HUES6 (cell line): ENCODE data around the gene GEMIN4.

Experiments
- H3K27ac ChIP-seq: 2 replicates; pipeline ENCODE4 v1.7.0; 2013; ENCODE audit warnings: low read depth, mild to moderate bottlenecking, low read length, inconsistent platforms
- H3K27me3 ChIP-seq: 2 replicates; pipeline ENCODE4 v1.6.1; 2013; ENCODE audit warnings: low read length; ENCODE audit not compliant: control insufficient read depth, insufficient read depth
- H3K36me3 ChIP-seq: 2 replicates; pipeline ENCODE4 v1.6.1; 2013; ENCODE audit warnings: low read length; ENCODE audit not compliant: control insufficient read depth, insufficient read depth
- H3K4me1 ChIP-seq: 2 replicates; pipeline ENCODE4 v1.6.1; 2013; ENCODE audit warnings: low read length; ENCODE audit not compliant: control insufficient read depth, insufficient read depth
- H3K4me3 ChIP-seq: 2 replicates; pipeline ENCODE4 v1.5.1; 2013; ENCODE audit warnings: low read depth, low read length
- H3K9ac ChIP-seq: one replicate; pipeline ENCODE4 v1.6.1; 2013; ENCODE audit warnings: mild to moderate bottlenecking, low read length
- H3K9me3 ChIP-seq: 2 replicates; pipeline ENCODE4 v1.6.1; 2013; ENCODE audit warnings: low read depth, low read length; ENCODE audit not compliant: control insufficient read depth, insufficient read depth

Gene GEMIN4

DNA sequence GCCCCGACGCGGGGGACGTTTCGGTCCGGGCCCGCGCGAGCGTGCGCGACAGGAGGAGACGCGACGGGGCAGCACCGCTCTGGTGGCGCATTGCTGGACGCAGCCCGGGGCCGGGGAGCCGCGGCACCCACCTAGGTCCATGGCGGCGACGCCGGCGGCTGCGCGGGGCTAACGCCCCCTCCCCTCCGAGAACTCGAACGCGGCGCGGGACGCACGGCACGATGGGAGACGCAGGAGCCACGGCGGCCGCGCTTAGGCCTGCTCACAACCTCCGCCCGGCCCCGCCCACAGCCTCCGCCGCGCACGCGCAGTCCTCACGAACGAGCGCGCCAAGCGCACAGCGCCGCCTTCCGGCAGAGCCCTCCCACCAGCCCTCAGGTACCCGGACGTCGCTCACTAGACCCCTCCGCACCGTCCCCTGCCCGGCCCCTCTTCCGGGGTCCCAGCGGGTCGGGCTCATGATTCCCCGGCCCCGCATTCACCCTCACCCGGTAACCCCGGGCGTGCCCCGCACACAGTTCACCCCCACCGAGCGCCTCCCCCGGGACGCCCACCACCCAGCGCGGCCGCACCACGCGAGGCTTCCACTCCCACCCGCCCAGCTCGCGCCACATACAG lies at the start of gene GEMIN4:
TSS of gene GEMIN4 (minus strand) at position 263 of the 618 bp plus-strand sequence. CDS start at position 141, 122 bp downstream.
- Histone ChIP-seq H3K36me3 (peaks cover 36% of the 10 kb centered on the region), H3K4me3 (peak within 1 kb of the TSS; percentile 86), H3K27me3 (no peaks in the 10 kb centered on the region), H3K9ac (peak within 1 kb of the TSS; percentile 91), H3K4me1 (peaks cover 12% of the 10 kb centered on the region; the same call in 1 of the 2 replicates), H3K27ac (peak within 1 kb of the TSS; percentile 74; the same call in 1 of the 2 replicates), H3K9me3 (peaks cover 17% of the 10 kb centered on the region)

DNA sequence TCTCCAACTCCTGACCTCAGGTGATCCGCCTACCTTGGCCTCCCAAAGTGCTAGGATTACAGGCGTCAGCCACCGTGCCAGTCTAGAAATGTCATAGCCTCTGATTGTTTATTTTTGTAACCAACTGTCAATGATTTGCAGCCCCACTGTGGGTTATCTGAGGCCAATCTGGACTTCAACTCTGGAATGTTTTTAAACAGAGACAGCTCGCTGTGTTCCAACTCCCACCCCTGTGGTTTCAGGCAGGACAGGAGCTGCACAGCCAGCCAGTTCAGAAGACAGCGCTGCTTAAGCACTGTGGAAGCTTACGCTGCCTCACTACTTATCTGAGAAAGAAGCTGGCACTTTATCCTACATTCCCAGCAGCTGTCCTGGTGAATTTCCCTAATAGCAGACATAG lies 49.6 kb upstream of the GEMIN4 start:
- H3K36me3 ChIP-seq, result peaks cover 61% of the 10 kb centered on the region
- no peak overlapping the region for H3K9ac ChIP-seq
- H3K4me1 ChIP-seq, result peaks cover 12% of the 10 kb centered on the region; the same call in 1 of the 2 replicates
- no peaks in the 10 kb centered on the region for H3K27me3 ChIP-seq
- no peak overlapping the region for H3K27ac ChIP-seq
- no peaks in the 10 kb centered on the region for H3K9me3 ChIP-seq
- no peak overlapping the region for H3K4me3 ChIP-seq

DNA sequence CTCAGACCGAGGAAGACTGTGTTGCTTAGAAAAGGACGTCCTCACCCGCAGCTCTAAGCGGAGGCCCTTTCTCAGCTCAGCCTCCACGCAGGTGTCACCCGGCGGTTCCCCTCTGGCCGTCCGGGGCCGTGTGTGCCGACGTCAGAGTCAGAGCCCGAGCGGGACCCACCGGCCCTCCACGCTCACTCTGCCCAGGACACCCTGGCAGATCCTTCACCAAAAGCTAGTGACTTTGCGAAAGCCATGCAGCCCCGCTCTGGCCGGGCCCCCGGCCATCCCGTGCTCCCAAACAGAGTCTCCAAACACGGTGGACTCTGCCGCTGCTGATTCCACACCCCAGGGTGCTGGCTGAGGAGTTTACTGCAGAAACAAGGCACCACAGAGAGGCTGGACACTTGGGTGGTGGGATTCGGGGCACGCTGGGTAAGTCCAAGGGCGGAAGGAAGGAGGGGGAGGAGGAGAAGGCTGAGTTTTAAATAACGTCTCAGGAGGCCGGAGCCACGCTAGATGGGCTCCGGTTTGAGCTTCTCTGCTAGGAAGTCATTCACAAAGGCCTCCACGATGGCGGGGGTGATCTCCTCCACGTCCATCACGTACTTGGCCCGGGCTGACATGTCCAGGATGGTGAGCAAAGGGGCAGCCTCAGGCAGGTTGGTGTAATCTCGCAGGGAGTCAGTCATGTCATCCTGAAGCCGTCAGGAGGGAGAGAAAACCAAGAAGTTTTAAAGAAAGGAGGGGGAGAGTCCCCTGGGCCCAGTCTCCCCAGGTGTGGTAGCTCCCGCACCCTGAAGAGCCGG lies 48.6 kb upstream of the GEMIN4 start:
- Histone ChIP-seq H3K27me3 (no peaks in the 10 kb centered on the region), H3K9ac (no peak overlapping the region), H3K27ac (no peak overlapping the region), H3K36me3 (peaks cover 68% of the 10 kb centered on the region), H3K9me3 (no peaks in the 10 kb centered on the region), H3K4me1 (peaks cover 12% of the 10 kb centered on the region; the same call in 1 of the 2 replicates), H3K4me3 (no peak overlapping the region)

DNA sequence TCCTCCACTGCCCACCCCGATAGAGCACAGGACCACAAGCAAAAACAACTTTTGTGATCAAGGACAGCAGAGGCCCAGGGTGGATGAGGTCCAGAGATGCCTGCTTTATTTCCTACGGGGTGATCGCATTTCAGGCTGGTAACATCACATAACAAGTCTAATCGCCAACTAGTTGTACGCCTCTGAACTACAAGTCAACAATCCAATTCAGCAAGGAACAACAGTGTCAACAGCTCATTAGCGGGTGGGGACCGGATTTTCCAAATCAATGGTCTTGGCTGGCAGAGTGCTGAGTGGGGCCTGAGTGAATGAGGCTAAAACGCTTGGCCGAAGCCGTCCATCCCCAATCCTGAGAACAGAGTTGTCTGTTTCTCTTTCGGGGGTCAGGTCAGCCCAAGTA lies 47.2 kb upstream of the GEMIN4 start:
- Histone ChIP-seq H3K27ac (no peak overlapping the region), H3K9ac (no peak overlapping the region), H3K9me3 (no peaks in the 10 kb centered on the region), H3K27me3 (no peaks in the 10 kb centered on the region), H3K4me3 (no peak overlapping the region), H3K4me1 (peaks cover 11% of the 10 kb centered on the region; the same call in 1 of the 2 replicates), H3K36me3 (peaks cover 60% of the 10 kb centered on the region)

DNA sequence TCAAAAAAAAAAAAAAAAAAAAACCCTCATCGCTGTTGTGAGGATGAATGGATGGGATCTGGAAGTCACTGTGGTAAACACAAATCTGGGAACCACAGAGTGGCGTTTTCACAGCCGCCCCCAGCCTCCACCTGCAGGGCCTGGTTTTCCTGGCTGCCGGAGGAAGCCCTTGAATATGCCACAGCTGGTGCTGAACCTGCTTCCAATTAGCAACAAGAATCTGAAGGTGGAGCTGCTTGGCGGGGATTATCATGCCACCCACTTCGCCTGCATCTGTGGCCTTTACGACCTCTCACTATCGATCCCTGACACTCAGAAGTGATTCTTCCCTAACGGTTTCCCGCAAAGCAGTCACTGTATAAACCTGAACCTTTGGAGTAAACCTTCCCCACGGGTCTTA lies 46.2 kb upstream of the GEMIN4 start:
- Histone ChIP-seq H3K9ac (no peak overlapping the region), H3K4me1 (peaks cover 4% of the 10 kb centered on the region; the same call in 1 of the 2 replicates), H3K4me3 (no peak overlapping the region), H3K27ac (no peak overlapping the region), H3K36me3 (peaks cover 52% of the 10 kb centered on the region), H3K27me3 (no peaks in the 10 kb centered on the region), H3K9me3 (no peaks in the 10 kb centered on the region)

DNA sequence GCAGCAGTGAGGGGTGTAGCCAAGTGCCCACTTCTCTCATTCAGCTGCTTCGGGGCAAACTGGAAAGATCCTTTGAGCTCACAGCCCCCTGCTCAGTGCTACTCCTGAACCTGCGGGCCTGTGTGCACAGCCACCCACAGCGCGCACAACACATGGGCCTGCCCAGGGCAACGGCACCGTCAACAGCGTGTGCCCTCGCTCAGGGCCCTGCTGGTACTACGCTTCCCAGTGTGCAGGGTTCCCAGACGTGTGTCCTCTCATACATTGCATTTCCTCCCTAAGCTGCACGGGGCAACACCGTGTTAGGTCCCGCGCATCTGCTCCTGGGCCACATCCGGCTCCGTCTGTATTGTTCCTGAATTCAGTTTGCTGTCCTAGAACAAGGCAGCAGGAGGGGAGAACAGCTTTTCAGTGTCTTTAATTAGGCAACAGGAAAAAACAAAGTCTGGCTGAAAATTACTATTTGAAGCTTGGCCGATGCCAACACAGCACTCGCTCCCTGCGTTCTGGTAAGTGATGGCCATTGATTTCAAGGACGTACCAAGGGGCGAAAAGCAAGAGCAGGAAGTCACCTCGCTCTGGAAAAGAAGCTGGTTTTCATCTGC lies 45.3 kb upstream of the GEMIN4 start:
- Histone ChIP-seq H3K9ac (no peak overlapping the region), H3K9me3 (no peaks in the 10 kb centered on the region), H3K27ac (no peak overlapping the region), H3K4me1 (peaks cover 4% of the 10 kb centered on the region; the same call in 1 of the 2 replicates), H3K36me3 (peaks cover 50% of the 10 kb centered on the region), H3K4me3 (no peak overlapping the region), H3K27me3 (no peaks in the 10 kb centered on the region)

DNA sequence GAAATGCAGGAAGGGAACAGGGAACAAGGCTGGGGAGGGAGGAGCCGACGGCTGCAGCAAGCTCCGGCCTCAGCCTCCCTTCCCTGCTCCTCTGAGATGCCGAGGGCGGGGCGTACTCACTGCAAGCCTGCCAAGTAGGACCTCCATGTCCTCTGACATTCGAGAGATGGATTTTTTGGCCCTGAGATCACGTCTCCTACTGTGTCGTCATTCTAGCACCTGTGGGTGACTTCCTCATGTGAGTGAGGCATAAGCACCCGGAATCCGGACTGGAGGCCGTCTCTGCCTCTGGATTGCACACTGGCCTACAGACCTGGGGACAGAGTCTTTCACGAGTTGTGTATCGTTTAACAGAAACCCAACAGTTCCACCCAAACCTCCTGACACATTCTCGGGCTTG lies 44.5 kb upstream of the GEMIN4 start:
- H3K9ac ChIP-seq, result no peak overlapping the region
- H3K9me3 ChIP-seq, result no peaks in the 10 kb centered on the region
- peaks cover 4% of the 10 kb centered on the region; the same call in 1 of the 2 replicates for H3K4me1 ChIP-seq
- peaks cover 50% of the 10 kb centered on the region for H3K36me3 ChIP-seq
- H3K27ac ChIP-seq, result no peak overlapping the region
- no peaks in the 10 kb centered on the region for H3K27me3 ChIP-seq
- H3K4me3 ChIP-seq, result no peak overlapping the region

DNA sequence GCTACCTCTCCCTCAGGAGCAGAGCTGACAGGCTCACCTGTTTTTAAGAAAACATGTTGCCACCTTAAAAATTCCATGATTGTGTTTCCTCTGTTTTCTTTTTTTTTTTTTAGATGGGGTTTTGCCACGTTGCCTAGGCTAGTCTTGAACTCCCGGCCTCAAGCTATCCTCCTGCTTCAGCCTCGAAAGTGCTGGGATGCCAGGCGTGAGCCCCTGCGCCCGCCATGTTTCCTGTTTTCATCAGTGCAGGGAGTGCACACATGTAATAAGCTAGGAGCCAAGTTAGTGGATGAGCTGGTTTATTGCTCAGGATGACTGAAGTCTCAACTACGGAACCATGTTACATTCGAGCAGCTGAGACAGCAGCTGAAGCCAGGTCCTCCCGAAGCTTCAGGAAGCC lies 43.7 kb upstream of the GEMIN4 start:
- Histone ChIP-seq H3K36me3 (peaks cover 52% of the 10 kb centered on the region), H3K4me1 (peaks cover 4% of the 10 kb centered on the region; the same call in 1 of the 2 replicates), H3K27me3 (no peaks in the 10 kb centered on the region), H3K4me3 (no peak overlapping the region), H3K27ac (no peak overlapping the region), H3K9ac (no peak overlapping the region), H3K9me3 (no peaks in the 10 kb centered on the region)

DNA sequence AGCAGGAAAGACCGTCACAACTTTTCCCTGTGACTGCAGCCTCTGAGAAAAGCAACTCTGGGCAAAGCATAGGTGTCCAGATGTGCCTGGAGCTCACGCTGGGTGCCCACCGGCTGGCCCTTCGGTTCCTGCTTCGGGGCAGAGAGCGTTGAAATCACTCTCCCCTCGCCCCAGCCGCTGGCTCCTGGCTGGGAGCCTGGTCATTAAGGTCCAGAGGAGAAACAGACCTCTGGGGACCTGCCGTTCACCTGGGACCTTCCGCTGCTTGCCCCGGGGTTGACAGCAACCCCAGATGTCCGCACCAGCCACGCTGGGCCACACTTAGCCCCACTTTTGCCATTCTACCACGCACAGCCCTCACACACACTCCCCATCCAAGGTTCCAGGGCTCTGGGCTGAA lies 43.2 kb upstream of the GEMIN4 start:
- Histone ChIP-seq H3K9me3 (no peaks in the 10 kb centered on the region), H3K27me3 (no peaks in the 10 kb centered on the region), H3K9ac (peak overlapping the region; percentile 11), H3K4me3 (no peak overlapping the region), H3K27ac (no peak overlapping the region), H3K4me1 (peaks cover 4% of the 10 kb centered on the region; the same call in 1 of the 2 replicates), H3K36me3 (peaks cover 48% of the 10 kb centered on the region)

DNA sequence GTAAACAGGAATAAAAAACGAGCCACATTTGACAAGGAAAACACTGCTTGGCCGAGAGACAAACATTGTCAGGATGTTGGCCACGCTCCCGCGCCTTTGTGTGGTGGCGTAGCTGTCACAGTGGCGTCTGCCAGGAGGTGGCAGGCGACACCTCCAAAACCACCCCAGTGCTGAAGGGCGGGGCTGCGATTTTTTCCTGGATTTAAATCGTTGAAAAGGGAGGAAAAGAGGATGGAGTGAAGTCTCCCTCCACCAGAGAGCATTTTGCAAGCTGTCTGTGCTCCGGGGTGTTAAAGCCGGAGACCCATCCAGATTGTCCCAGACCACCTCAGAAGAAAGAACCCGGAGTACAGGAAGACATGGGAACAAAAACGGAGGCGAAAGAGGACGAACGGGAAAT lies 42.8 kb upstream of the GEMIN4 start:
- no peak overlapping the region for H3K27ac ChIP-seq
- peak overlapping the region; percentile 11 for H3K9ac ChIP-seq
- H3K36me3 ChIP-seq, result peaks cover 45% of the 10 kb centered on the region

DNA sequence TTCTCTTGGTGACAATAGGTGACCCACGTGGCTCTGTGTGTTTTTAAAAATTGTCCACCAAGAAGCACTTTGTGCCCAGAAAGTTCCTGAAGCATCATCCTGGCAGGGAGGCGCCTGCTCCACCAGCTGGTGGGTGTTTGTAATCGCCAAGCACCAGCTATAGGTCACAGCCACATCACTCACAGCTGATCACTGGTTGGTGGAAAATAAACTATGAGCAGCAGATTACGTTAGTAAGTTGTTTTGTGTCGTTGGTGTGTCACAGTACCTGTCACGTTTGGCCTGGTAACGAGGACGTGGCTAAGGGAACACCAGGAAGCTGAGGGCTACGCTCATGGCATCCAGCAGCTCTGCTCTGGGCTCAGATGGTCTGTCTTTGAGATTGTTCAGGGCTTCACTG lies 40.2 kb upstream of the GEMIN4 start:
- Histone ChIP-seq H3K9me3 (no peaks in the 10 kb centered on the region), H3K27me3 (no peaks in the 10 kb centered on the region), H3K4me1 (peaks cover 12% of the 10 kb centered on the region; the same call in 1 of the 2 replicates), H3K36me3 (peaks cover 56% of the 10 kb centered on the region), H3K4me3 (no peak overlapping the region), H3K27ac (no peak overlapping the region), H3K9ac (no peak overlapping the region)

More for the DNA sequence above, 42.8 kb upstream of the GEMIN4 start:
- peaks cover 6% of the 10 kb centered on the region; the same call in 1 of the 2 replicates for H3K4me1 ChIP-seq
- H3K27me3 ChIP-seq, result no peaks in the 10 kb centered on the region
- no peak overlapping the region for H3K4me3 ChIP-seq
- no peaks in the 10 kb centered on the region for H3K9me3 ChIP-seq
